Stimulated activated CD4-positive, alpha-beta T cell treated with anti-CD3 and anti-CD28 coated beads, Interleukin-2, amount 100 ng/mL, for 4 hours (primary cell): ENCODE results near the gene ATF1.
"Not testable (repeated sequence)": the region's sequence is repeated elsewhere in the genome, so short reads cannot be mapped to it uniquely, and the experiment has no call there.

Source experiments
- DNase-seq: peaks from one replicate; pipeline ENCODE4 v3.0.0-alpha.2; 2020; ENCODE audit warnings: low read depth

The ATF1 gene

GRCh38 chr12:50862316-50862715, 98.4 kb downstream of the ATF1 start:
- DNase-seq: no peak

- no peak for DNase-seq
These were observed 101.4 kb downstream of the ATF1 start for GRCh38 chr12:50865266-50865665.

DNA sequence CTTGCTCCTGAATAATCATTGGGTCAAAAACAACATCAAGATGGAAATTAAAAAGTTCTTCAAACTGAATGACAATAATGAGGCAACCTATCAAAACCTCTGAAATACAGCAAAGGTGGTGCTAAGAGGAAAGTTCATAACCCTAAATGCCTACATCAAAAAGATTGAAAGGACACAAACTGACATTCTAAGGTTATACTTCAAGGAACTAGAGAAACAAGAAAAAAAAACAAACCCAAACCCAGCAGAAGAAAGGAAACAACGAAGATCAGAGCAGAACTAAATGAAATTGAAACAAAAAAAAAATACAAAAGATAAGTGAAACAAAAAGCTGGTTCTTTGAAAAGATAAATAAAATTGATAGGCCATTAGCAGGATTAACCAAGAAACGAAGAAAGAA, 105.0 kb downstream of the ATF1 start:
- DNase-seq: not testable (repeated sequence)
